DMS153 treated with DMSO at 0.1 percent for 48 hours (cell line): ENCODE results near the gene PRRC2A.
A peak's percentile ranks its signal among the peaks of the same experiment; 100 is the strongest.

ENCODE experiments used
- DNase-seq: peaks from one replicate; lab custom pipeline; 2025; ENCODE audit not compliant: unreplicated experiment; lab: John Stamatoyannopoulos, UW

PRRC2A gene

DNA sequence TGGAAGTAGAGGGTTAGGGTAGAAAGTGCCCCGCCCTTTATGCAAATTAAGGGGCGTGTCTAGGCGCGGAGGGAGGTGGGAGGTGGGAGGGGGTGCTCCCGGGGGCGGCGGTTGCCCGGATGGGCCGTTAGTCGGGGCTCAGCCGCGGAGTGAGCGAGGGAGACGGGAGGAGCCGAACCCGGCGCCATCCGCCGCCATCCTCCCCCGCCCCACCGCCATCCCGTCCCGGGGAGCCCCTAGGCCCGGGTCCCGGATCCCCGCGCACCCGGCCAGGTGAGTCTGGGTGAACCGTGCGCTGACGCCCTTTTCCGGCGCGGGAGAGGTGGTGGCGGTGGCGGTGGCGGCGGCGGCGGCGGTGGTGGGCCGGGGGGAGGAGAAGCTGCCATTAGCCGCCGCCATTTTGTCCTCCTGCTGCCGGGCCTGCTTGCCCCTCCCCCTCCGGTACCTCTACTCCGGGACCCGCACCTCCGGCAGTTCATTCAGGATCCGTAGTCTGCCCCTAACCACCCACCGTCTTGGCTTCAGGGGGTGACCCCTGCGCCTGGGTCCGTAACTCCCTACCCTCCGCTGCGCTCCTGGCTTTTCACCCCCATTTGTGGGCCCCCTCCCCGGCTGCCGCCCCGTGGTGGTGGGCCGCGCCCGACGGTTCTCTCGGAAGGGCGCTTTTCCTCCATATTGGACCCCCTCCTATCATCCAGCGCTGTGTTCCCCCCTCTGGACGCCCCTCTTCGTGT is at the start of gene PRRC2A:
TSS of gene PRRC2A (plus strand) at position 130 of the 734 bp plus-strand sequence. CDS start 2,075 bp downstream, outside the sequence.
- DNase-seq = peak; percentile 30

DNA sequence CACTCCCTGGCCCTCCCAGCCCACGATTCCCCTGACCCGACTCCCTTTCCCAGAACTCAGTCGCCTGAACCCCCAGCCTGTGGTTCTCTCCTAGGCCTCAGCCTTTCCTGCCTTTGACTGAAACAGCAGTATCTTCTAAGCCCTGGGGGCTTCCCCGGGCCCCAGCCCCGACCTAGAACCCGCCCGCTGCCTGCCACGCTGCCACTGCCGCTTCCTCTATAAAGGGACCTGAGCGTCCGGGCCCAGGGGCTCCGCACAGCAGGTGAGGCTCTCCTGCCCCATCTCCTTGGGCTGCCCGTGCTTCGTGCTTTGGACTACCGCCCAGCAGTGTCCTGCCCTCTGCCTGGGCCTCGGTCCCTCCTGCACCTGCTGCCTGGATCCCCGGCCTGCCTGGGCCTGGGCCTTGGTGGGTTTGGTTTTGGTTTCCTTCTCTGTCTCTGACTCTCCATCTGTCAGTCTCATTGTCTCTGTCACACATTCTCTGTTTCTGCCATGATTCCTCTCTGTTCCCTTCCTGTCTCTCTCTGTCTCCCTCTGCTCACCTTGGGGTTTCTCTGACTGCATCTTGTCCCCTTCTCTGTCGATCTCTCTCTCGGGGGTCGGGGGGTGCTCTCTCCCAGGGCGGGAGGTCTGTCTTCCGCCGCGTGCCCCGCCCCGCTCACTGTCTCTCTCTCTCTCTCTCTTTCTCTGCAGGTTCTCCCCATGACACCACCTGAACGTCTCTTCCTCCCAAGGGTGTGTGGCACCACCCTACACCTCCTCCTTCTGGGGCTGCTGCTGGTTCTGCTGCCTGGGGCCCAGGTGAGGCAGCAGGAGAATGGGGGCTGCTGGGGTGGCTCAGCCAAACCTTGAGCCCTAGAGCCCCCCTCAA is 48.2 kb upstream of the PRRC2A start, which contains the start of gene LTA:
TSS of gene LTA (plus strand) at position 249 of the 871 bp plus-strand sequence. CDS start at position 703, 454 bp downstream.
- DNase-seq = no peak

DNA sequence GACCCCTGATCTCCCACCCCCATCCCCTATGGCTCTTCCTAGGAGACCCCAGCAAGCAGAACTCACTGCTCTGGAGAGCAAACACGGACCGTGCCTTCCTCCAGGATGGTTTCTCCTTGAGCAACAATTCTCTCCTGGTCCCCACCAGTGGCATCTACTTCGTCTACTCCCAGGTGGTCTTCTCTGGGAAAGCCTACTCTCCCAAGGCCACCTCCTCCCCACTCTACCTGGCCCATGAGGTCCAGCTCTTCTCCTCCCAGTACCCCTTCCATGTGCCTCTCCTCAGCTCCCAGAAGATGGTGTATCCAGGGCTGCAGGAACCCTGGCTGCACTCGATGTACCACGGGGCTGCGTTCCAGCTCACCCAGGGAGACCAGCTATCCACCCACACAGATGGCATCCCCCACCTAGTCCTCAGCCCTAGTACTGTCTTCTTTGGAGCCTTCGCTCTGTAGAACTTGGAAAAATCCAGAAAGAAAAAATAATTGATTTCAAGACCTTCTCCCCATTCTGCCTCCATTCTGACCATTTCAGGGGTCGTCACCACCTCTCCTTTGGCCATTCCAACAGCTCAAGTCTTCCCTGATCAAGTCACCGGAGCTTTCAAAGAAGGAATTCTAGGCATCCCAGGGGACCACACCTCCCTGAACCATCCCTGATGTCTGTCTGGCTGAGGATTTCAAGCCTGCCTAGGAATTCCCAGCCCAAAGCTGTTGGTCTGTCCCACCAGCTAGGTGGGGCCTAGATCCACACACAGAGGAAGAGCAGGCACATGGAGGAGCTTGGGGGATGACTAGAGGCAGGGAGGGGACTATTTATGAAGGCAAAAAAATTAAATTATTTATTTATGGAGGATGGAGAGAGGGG is 47.0 kb upstream of the PRRC2A start:
- DNase-seq = no peak

DNA sequence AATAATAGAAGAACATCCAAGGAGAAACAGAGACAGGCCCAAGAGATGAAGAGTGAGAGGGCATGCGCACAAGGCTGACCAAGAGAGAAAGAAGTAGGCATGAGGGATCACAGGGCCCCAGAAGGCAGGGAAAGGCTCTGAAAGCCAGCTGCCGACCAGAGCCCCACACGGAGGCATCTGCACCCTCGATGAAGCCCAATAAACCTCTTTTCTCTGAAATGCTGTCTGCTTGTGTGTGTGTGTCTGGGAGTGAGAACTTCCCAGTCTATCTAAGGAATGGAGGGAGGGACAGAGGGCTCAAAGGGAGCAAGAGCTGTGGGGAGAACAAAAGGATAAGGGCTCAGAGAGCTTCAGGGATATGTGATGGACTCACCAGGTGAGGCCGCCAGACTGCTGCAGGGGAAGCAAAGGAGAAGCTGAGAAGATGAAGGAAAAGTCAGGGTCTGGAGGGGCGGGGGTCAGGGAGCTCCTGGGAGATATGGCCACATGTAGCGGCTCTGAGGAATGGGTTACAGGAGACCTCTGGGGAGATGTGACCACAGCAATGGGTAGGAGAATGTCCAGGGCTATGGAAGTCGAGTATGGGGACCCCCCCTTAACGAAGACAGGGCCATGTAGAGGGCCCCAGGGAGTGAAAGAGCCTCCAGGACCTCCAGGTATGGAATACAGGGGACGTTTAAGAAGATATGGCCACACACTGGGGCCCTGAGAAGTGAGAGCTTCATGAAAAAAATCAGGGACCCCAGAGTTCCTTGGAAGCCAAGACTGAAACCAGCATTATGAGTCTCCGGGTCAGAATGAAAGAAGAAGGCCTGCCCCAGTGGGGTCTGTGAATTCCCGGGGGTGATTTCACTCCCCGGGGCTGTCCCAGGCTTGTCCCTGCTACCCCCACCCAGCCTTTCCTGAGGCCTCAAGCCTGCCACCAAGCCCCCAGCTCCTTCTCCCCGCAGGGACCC is 46.1 kb upstream of the PRRC2A start:
- no peak for DNase-seq

DNA sequence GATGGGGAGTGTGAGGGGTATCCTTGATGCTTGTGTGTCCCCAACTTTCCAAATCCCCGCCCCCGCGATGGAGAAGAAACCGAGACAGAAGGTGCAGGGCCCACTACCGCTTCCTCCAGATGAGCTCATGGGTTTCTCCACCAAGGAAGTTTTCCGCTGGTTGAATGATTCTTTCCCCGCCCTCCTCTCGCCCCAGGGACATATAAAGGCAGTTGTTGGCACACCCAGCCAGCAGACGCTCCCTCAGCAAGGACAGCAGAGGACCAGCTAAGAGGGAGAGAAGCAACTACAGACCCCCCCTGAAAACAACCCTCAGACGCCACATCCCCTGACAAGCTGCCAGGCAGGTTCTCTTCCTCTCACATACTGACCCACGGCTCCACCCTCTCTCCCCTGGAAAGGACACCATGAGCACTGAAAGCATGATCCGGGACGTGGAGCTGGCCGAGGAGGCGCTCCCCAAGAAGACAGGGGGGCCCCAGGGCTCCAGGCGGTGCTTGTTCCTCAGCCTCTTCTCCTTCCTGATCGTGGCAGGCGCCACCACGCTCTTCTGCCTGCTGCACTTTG is 45.1 kb upstream of the PRRC2A start, which contains the start of gene TNF:
TSS of gene TNF (plus strand) at position 231 of the 567 bp plus-strand sequence. CDS start at position 408, 177 bp downstream.
- no peak for DNase-seq

DNA sequence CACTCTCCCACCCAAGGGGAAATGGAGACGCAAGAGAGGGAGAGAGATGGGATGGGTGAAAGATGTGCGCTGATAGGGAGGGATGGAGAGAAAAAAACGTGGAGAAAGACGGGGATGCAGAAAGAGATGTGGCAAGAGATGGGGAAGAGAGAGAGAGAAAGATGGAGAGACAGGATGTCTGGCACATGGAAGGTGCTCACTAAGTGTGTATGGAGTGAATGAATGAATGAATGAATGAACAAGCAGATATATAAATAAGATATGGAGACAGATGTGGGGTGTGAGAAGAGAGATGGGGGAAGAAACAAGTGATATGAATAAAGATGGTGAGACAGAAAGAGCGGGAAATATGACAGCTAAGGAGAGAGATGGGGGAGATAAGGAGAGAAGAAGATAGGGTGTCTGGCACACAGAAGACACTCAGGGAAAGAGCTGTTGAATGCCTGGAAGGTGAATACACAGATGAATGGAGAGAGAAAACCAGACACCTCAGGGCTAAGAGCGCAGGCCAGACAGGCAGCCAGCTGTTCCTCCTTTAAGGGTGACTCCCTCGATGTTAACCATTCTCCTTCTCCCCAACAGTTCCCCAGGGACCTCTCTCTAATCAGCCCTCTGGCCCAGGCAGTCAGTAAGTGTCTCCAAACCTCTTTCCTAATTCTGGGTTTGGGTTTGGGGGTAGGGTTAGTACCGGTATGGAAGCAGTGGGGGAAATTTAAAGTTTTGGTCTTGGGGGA is 44.4 kb upstream of the PRRC2A start:
- DNase-seq = no peak

DNA sequence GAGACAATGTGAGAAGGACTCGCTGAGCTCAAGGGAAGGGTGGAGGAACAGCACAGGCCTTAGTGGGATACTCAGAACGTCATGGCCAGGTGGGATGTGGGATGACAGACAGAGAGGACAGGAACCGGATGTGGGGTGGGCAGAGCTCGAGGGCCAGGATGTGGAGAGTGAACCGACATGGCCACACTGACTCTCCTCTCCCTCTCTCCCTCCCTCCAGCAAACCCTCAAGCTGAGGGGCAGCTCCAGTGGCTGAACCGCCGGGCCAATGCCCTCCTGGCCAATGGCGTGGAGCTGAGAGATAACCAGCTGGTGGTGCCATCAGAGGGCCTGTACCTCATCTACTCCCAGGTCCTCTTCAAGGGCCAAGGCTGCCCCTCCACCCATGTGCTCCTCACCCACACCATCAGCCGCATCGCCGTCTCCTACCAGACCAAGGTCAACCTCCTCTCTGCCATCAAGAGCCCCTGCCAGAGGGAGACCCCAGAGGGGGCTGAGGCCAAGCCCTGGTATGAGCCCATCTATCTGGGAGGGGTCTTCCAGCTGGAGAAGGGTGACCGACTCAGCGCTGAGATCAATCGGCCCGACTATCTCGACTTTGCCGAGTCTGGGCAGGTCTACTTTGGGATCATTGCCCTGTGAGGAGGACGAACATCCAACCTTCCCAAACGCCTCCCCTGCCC is 43.5 kb upstream of the PRRC2A start:
- no peak for DNase-seq

DNA sequence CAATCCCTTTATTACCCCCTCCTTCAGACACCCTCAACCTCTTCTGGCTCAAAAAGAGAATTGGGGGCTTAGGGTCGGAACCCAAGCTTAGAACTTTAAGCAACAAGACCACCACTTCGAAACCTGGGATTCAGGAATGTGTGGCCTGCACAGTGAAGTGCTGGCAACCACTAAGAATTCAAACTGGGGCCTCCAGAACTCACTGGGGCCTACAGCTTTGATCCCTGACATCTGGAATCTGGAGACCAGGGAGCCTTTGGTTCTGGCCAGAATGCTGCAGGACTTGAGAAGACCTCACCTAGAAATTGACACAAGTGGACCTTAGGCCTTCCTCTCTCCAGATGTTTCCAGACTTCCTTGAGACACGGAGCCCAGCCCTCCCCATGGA is 42.9 kb upstream of the PRRC2A start:
- DNase-seq = no peak

DNA sequence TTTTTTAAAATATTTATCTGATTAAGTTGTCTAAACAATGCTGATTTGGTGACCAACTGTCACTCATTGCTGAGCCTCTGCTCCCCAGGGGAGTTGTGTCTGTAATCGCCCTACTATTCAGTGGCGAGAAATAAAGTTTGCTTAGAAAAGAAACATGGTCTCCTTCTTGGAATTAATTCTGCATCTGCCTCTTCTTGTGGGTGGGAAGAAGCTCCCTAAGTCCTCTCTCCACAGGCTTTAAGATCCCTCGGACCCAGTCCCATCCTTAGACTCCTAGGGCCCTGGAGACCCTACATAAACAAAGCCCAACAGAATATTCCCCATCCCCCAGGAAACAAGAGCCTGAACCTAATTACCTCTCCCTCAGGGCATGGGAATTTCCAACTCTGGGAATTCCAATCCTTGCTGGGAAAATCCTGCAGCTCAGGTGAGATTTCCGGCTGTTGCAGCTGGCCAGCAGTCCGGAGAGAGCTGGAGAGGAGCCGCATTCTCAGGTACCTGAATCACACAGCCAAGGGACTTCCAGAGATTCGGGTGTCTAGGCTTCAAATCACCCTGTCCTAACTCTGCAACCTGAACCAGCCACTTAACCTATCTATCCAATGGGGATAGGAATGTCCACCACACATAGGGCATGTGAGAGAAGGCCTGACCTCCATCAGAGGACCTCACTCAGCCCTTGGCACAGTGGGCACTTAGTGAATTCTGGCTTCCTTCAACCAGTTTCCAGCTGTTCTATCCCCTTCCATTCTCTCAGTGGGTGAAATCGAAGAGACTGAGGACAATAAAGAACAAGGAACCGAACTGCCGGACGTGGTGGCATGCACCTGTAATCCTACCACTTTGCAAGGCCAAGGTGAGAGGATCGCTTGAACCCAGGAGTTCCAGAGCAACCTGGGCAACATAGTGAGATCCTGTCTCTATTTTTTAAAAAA is 42.1 kb upstream of the PRRC2A start:
- DNase-seq = no peak

DNA sequence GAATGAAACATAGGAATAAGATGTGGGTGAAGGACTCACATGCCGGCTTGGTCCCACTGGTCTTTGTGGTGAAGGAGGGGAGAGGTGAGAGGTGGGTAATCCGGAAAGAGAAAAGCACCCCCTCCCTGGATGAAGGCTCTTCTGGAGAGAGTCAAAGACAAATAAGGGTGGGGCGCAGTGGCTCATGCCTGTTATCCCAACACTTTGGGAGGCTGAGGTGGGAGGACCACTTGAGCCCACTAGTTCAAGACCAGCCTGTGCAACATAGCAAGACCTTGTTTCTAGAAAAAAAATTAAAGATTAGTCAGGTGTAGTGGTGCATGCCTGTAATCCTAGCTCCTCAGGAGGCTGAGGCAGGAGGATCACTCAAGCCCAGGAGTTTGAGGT is 41.4 kb upstream of the PRRC2A start:
- no peak for DNase-seq

DNA sequence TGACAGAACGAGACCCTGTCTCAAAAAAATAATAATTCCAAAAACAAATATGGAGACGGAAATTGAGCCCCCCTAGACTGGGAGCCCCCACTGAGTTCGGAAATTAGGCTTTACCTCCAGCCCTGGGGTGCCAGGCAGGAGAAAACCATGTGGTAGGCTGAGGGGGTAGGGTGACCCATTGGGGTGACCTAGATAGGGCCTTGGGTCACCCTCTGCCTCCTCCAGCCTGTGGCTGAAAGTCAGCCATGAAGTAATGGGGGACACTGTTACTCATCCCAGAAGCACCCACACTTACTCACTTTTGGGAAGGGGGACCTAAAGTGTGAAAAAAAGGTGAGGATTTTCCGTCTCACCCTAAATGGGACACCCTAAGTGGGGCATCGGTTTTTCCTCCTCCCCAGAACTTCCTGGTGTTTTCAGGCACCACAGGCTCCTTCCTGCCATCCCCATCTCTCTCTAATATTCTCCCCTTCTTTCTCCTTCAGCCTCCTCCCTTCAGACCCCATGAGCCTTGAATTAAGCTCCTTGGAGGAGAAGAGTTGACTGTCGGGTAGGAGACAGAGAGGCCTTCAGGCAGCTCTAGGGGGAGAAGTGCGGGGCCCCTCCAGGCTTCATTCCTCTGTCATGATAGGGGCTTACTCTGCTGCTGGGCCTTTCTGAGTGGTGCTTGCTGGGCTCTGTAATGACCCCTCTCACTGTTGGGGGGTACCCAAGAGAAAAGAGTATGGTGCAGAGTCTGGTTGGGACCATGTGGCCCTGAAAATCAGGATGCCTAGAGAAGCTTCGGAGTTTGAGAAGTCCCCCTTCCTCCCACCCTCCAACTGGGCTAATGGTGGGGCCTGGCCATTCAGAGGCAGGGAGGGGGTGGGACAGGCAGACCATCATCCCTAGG is 40.7 kb upstream of the PRRC2A start:
- DNase-seq = no peak

DNA sequence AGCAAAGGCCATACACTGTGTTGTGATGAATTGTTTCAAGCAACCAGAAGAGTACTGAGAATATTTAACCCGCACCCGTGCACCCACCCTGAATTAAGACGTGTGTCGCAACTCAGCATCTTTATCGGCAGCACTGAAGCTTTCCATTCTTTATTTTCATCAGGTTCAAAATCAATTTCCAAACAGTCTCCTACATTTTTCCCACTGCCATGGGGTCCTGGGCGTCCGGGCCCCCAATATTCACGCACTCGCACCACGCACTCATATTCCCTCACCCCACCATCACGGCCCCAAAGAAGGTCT is 40.1 kb upstream of the PRRC2A start:
- DNase-seq = no peak

DNA sequence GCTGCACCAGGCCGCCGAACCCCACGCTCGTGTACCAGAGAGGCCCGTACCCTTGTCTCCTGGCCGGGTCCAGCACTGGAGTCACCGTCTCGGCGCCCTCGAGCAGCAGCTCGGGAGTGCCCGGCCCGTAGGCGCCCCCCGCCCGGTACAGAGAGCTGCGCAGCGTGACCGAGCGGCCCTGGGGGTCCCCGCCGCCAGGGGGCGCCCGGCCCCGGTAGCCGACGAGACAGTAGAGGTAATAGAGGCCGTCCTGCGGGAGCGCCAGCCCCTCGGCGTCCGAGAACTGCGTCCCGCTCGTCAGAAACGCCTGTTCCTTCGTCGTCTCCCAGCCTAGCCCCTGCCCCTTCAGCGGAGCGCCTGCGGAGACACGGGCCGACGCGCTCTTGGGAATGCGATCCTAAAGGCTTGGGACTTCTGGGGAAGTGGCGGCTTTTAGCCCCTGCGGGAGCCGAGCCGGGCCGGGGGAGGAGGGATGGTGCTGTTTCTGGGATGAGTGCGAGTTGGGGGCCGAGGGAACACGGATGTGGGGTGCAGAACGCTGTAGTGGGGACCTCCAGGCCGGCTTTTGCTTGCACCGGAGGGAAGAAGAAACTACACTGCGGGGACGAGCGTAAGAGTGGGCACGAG is 39.6 kb upstream of the PRRC2A start:
- DNase-seq = peak; percentile 6

DNA sequence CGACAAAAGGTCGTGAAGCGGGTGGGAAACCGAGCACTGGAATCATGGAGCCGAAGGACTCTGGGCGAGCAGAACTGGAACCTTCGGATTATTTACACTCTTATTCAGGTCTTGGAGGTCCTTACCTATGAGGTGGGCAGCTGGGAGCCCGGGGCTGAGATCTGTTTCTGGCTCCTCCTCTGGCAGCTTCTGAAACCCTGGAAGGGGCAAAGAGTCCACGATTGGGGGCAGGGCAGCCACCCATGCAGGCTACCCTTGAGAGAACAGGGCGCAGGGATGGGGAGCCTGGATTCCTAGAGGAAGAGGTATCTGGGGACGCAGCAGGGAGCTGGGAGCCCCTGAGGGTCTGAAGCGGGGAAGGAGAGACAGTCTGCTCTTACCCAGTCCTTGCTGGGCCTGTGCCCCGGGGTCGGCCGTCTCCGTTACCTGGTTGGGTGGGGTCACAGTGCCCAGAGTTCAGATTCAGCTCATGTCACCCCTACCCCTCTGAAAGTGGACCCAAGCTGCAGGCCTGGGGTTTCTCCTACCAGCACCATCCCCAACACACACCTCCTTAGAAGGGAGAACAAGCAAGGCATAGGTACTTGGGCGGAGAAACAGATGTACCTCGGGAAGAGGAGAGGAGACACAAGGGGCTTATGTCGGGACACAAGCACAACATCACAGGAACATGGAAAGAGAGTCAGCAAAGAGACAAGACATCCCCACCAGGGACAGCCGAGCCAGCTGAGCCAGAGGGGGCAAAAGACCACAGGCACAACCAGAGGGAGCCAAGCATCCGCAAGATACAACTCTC is 38.9 kb upstream of the PRRC2A start:
- DNase-seq = no peak

DNA sequence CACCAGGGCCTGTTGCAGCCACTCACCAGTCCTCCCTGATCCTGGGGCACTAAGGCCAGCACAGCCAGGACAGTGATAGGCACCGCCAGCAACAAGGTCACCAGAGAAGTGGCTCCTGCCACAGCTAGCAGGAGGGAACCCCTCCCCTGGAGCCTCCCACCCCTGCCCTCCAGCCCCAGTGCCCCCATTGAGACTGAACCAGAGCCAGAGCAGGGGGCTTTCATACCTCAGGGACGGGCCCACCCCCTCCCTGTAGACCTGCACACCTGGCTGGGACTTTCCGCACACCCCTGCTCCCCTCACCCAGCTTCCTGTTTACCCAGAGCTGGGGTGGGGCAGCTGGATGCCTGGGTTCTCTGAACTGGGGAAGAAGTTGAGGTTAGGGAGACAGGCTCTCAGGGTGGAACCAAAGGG is 38.3 kb upstream of the PRRC2A start, which contains the start of gene LTB:
TSS of gene LTB (minus strand) at position 195 of the 414 bp plus-strand sequence. CDS start at position 188, 7 bp downstream.
- no peak for DNase-seq
